ENCODE measurements around the gene METTL6.

Gene METTL6

DNA sequence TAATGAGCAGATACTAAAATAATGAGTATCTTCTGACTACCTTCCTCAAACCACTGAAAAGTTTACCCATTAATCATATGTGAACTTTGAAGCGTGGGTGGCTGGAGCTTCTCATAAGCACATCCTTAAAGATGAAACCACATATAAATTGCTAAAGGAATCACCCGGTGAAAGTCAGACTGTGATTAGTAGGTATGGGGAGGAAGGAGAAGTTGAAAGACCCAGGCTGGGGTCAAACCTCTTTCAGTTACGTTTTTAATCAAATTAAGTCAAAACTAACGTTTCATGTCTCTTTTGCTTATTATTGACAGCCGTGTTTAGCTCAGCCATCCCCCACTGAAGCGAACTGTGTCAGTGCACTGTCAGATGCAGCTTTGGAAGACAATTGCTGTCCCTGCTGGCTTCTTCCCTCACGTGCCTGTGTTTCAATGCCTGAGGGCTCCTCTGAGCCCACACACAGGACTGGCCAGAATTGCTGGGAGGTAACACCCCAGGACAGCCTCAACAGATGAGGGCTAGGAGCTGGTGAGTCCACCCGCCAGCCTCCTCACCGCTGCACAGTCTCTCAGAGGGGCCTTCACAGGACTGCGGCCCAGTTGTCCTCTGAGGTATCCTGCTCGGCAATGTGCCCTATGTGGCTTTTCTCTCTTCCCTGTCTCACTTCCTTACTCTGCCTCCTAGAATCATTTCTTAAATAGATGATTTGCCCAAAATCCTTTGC is 65.7 kb downstream of the METTL6 start:
- no peak for DNase-seq

DNA sequence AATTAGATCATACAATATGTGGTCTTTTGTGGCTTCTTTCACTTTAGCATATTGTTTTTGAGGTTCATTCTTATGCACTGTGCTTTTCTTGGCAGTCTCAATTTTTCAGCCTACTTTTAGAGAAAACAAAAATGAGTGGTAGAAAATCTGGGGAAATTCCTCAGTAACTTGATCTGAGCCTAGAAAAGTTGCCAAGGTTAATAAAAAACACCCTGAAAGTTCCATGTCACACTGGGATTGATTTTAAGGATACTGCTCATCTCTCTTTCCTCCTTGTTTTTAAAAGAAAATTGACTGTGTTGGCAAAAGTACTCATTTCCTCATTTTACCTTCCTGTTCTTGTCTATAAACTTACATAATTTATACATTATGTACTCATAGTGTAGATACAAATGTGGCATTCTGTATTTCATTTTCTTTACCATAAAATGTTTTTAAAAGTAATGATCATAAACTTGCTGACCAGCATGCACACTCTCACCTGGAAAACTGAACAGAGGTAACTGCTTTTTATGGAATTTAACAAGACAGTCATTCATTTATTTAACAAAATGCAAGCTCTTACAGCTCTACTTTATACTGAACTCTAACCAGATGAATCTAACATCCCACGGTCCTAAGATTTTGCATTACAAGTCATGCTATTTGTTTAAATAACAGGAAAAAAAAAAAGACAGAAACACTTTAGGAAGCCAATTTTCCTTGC is 66.4 kb downstream of the METTL6 start:
- DNase-seq = no peak

All from stimulated activated naive CD4-positive, alpha-beta T cell (primary cell).